SK-N-SH (cell line): ENCODE data around the gene CALD1. TPM values are rescaled to one million over a fixed set of nuclear protein-coding genes. Genes with fewer than 3 reads are reported as not detected.

Experiments used
- CTCF ChIA-PET: fragments of 300-600, 350-600 bp; formaldehyde crosslinking; extraction: SDS; loops from one replicate; lab custom pipeline; 2021; lab: Yijun Ruan, JAX
- POLR2A ChIA-PET: fragments of 350-600 bp; sonication (Branson Sonifier 250); formaldehyde crosslinking; extraction: SDS; loops from one replicate; lab custom pipeline; 2020; ENCODE audit warnings: antibody characterized with exemption, inconsistent platforms; lab: Yijun Ruan, JAX
- DNase-seq: peaks from one replicate; pipeline ENCODE4 v3.0.0; 2012
- H2AFZ ChIP-seq: fragments of 200-600 bp; sonication (generic); 2 replicates; pipeline ENCODE4 v1.8.1; 2016; ENCODE audit warnings: antibody characterized with exemption, mild to moderate bottlenecking, low read depth
- H3F3A ChIP-seq: fragments of 200-600 bp; sonication (generic); replicated peaks from 2 replicates; pipeline ENCODE3; 2016; ENCODE audit warnings: antibody characterized with exemption, mild to moderate bottlenecking; ENCODE audit not compliant: insufficient read depth
- H3K27ac ChIP-seq, 2 experiments: fragments of 200-500 bp in 1 of 2; fragments of 200-600 bp in 1 of 2; sonication (Bioruptor generic) in 1 of 2; sonication (generic), shearing (Covaris generic) in 1 of 2; 2 replicates each; pipeline versions ENCODE4 v1.5.1 to v1.6.1; 2014 to 2016; ENCODE audit warnings: low read depth in 2 of 2, inconsistent platforms in 1 of 2, low read length in 1 of 2, mild to moderate bottlenecking in 1 of 2, mixed read lengths in 1 of 2
- H3K27me3 ChIP-seq: fragments of 200-600 bp; sonication (generic), shearing (Covaris generic); 2 replicates; pipeline ENCODE4 v1.6.1; 2016; ENCODE audit warnings: mixed run types; ENCODE audit not compliant: insufficient read depth
- H3K36me3 ChIP-seq, 2 experiments: fragments of 200-500 bp in 1 of 2; fragments of 200-600 bp in 1 of 2; sonication (Bioruptor generic) in 1 of 2; sonication (generic) in 1 of 2; replicated peaks in 1 of 2; 2 replicates each; pipeline versions ENCODE3 to v1.5.1; 2014 to 2016; ENCODE audit warnings: low read length in 1 of 2, mild to moderate bottlenecking in 1 of 2; ENCODE audit not compliant: insufficient read depth in 2 of 2, control insufficient read depth in 1 of 2
- H3K4me1 ChIP-seq, 2 experiments: fragments of 200-500 bp in 1 of 2; fragments of 200-600 bp in 1 of 2; sonication (Bioruptor generic) in 1 of 2; sonication (generic), shearing (Covaris generic) in 1 of 2; 2 replicates each; pipeline versions ENCODE4 v1.5.1 to v1.6.1; 2014 to 2016; ENCODE audit warnings: low read depth in 1 of 2, low read length in 1 of 2, mixed run types in 1 of 2; ENCODE audit not compliant: insufficient read depth in 2 of 2, control insufficient read depth in 1 of 2
- H3K4me2 ChIP-seq: fragments of 200-600 bp; sonication (generic), shearing (Covaris generic); 2 replicates; pipeline ENCODE4 v1.6.1; 2017; ENCODE audit warnings: mixed run types
- H3K4me3 ChIP-seq, 2 experiments: fragments of 200-500 bp in 1 of 2; fragments of 200-600 bp in 1 of 2; sonication (Bioruptor generic) in 1 of 2; sonication (generic), shearing (Covaris generic) in 1 of 2; 2 replicates each; pipeline versions ENCODE4 v1.5.1 to v1.8.1; 2014 to 2016; ENCODE audit warnings: low read depth in 2 of 2, inconsistent platforms in 1 of 2, low read length in 1 of 2, mild to moderate bottlenecking in 1 of 2, mixed read lengths in 1 of 2, moderate library complexity in 1 of 2
- H3K79me2 ChIP-seq: fragments of 200-600 bp; sonication (generic); 2 replicates; pipeline ENCODE4 v1.8.1; 2017; ENCODE audit warnings: mild to moderate bottlenecking; ENCODE audit not compliant: insufficient read depth
- H3K9ac ChIP-seq: fragments of 200-600 bp; sonication (generic); 2 replicates; pipeline ENCODE4 v1.6.1; 2017; ENCODE audit warnings: mixed run types
- H3K9me2 ChIP-seq: fragments of 200-600 bp; sonication (generic); 2 replicates; pipeline ENCODE4 v1.6.1; 2017; ENCODE audit warnings: mixed run types
- H3K9me3 ChIP-seq: fragments of 200-600 bp; sonication (generic); 2 replicates; pipeline ENCODE4 v1.6.1; 2017; ENCODE audit warnings: mixed run types, mild to moderate bottlenecking, moderate library complexity
- H4K20me1 ChIP-seq: fragments of 200-600 bp; sonication (generic); 2 replicates; pipeline ENCODE4 v1.6.1; 2017; ENCODE audit warnings: mild to moderate bottlenecking, mixed run types; ENCODE audit not compliant: insufficient read depth
- CTCF ChIP-seq: fragments of 200-600 bp; sonication (generic); IDR thresholded peaks from 2 replicates; pipeline ENCODE4 v1.6.1; 2017; ENCODE audit warnings: antibody characterized with exemption, mild to moderate bottlenecking, moderate library complexity
- EP300 ChIP-seq, 2 experiments: IDR thresholded peaks; 2 replicates each; pipeline versions ENCODE4 v1.4.0 to v1.6.1; 2012; ENCODE audit warnings: borderline replicate concordance in 1 of 2, low read depth in 1 of 2, low read length in 1 of 2
- FOXJ3 ChIP-seq: sonication (generic); formaldehyde crosslinking; IDR thresholded peaks from 2 replicates; pipeline ENCODE4 v1.5.1; 2020; ENCODE audit warnings: mild to moderate bottlenecking, missing genetic modification reagents
- GABPA ChIP-seq: IDR thresholded peaks from 2 replicates; pipeline ENCODE4 v1.4.0; 2012; ENCODE audit warnings: low read depth, mild to moderate bottlenecking
- GATA2 ChIP-seq: sonication (generic); formaldehyde crosslinking; IDR thresholded peaks from 2 replicates; pipeline ENCODE4 v1.5.0; 2020; ENCODE audit warnings: mild to moderate bottlenecking, missing genetic modification reagents
- MAX ChIP-seq: IDR thresholded peaks from 2 replicates; pipeline ENCODE4 v1.4.0; 2012; ENCODE audit warnings: low read depth
- NFIC ChIP-seq: IDR thresholded peaks from 2 replicates; pipeline ENCODE4 v1.4.0; 2012; ENCODE audit warnings: borderline replicate concordance
- PBX3 ChIP-seq: IDR thresholded peaks from 2 replicates; pipeline ENCODE4; 2012
- POLR2AphosphoS5 ChIP-seq: IDR thresholded peaks from 2 replicates; pipeline ENCODE4 v1.6.1; 2012; ENCODE audit warnings: low read depth, low read length
- RCOR1 ChIP-seq: fragments of 150-350 bp; IDR thresholded peaks from 2 replicates; pipeline ENCODE4 v1.6.1; 2017; ENCODE audit warnings: antibody characterized with exemption, low read length
- RFX5 ChIP-seq: IDR thresholded peaks from 2 replicates; pipeline ENCODE4 v1.6.1; 2012; ENCODE audit warnings: mild to moderate bottlenecking, improper control_type of control experiment, low read length
- RXRA ChIP-seq: IDR thresholded peaks from 2 replicates; pipeline ENCODE4 v1.4.0; 2012; ENCODE audit warnings: low read depth, mild to moderate bottlenecking, borderline replicate concordance
- SIN3A ChIP-seq: IDR thresholded peaks from 2 replicates; pipeline ENCODE4 v1.6.1; 2012; ENCODE audit warnings: low read depth, mild to moderate bottlenecking, low read length, moderate library complexity, borderline replicate concordance
- SMC3 ChIP-seq: IDR thresholded peaks from 2 replicates; pipeline ENCODE4 v1.6.1; 2012; ENCODE audit warnings: low read depth, low read length, improper control_type of control experiment
- TAF1 ChIP-seq: IDR thresholded peaks from 2 replicates; pipeline ENCODE4 v1.6.1; 2012; ENCODE audit warnings: low read depth, mild to moderate bottlenecking, low read length, moderate library complexity, borderline replicate concordance
- USF2 ChIP-seq: fragments of 150-350 bp; IDR thresholded peaks from 2 replicates; pipeline ENCODE4 v1.6.1; 2017; ENCODE audit warnings: antibody characterized with exemption, low read length, low read depth, borderline replicate concordance
- polyA plus RNA-seq, 3 experiments: library from polyadenylated mRNA; depleted of rRNA; stranded (reverse); fragments of >200 nt; gene quantifications; 2 replicates each; pipeline ENCODE4 v1.2.3, GENCODE V29; 2012

The CALD1 gene
- polyA plus RNA-seq, 1 of the 3 experiments (the other 2 are of a cell fraction), result 299 TPM

GRCh38 chr7:134940729-134941128 is 161.3 kb downstream of the CALD1 start:
- Histone ChIP-seq H3K9ac (0 out of 2 replicates have a peak overlapping the region, but pooled peaks have one; percentile 0), H3K79me2 (peaks cover 56% of the 10 kb centered on the region), H3K27me3 (no peaks in the 10 kb centered on the region), H3K4me2 (no peak overlapping the region), H3F3A (peaks cover 54% of the 10 kb centered on the region), H4K20me1 (no peaks in the 10 kb centered on the region), H3K36me3 (peaks cover 92% of the 10 kb centered on the region in 2 experiments), H2AFZ (no peak overlapping the region), H3K4me3 (no peak overlapping the region), H3K27ac (peak overlapping the region; percentile 28 to 48; a peak in 3 of 4 replicates), H3K9me2 (no peaks in the 10 kb centered on the region), H3K4me1 (peaks cover 7 to 22% of the 10 kb centered on the region in 2 experiments; a peak in 2 of 4 replicates), H3K9me3 (no peaks in the 10 kb centered on the region)
- TF ChIP-seq SIN3A (no peak), EP300 (IDR thresholded peaks at IDR 0.05; ENCODE audit: borderline replicate concordance in 1 of 2, low read depth in 1 of 2, low read length in 1 of 2) (no peak), MAX (no peak), POLR2AphosphoS5 (no peak), USF2 (no peak), PBX3 (no peak), RCOR1 (no peak), CTCF (no peak), RXRA (no peak), TAF1 (no peak), RFX5 (no peak), NFIC (no peak), GABPA (no peak), FOXJ3 (no peak), GATA2 (CRISPR knock-in tag) (no peak), SMC3 (no peak)
- ChIA-PET CTCF (interaction anchor here (1.0 to 6.7 kb wide), 6 partner anchors 8 to 308 kb away, joined by 3 to 114 read pairs (median 6); no protein-coding TSS in a partner anchor), POLR2A (interaction anchor here (0.6 kb wide), 1 partner anchor 193 kb away, joined by 3 read pairs; no protein-coding TSS in a partner anchor)
- no peak for DNase-seq
